SK-N-SH (cell line): ENCODE measurements around the gene ABCG1. TPM values are rescaled to one million over a fixed set of nuclear protein-coding genes. Genes with fewer than 3 reads are reported as not detected.

Experiments
- CTCF ChIA-PET: fragments of 300-600, 350-600 bp; formaldehyde crosslinking; extraction: SDS; loops from one replicate; lab custom pipeline; 2021; lab: Yijun Ruan, JAX
- POLR2A ChIA-PET: fragments of 350-600 bp; sonication (Branson Sonifier 250); formaldehyde crosslinking; extraction: SDS; loops from one replicate; lab custom pipeline; 2020; ENCODE audit warnings: antibody characterized with exemption, inconsistent platforms; lab: Yijun Ruan, JAX
- DNase-seq: peaks from one replicate; pipeline ENCODE4 v3.0.0; 2012
- H2AFZ ChIP-seq: fragments of 200-600 bp; sonication (generic); 2 replicates; pipeline ENCODE4 v1.8.1; 2016; ENCODE audit warnings: antibody characterized with exemption, mild to moderate bottlenecking, low read depth
- H3F3A ChIP-seq: fragments of 200-600 bp; sonication (generic); replicated peaks from 2 replicates; pipeline ENCODE3; 2016; ENCODE audit warnings: antibody characterized with exemption, mild to moderate bottlenecking; ENCODE audit not compliant: insufficient read depth
- H3K27ac ChIP-seq, 2 experiments: fragments of 200-500 bp in 1 of 2; fragments of 200-600 bp in 1 of 2; sonication (Bioruptor generic) in 1 of 2; sonication (generic), shearing (Covaris generic) in 1 of 2; 2 replicates each; pipeline versions ENCODE4 v1.5.1 to v1.6.1; 2014 to 2016; ENCODE audit warnings: low read depth in 2 of 2, inconsistent platforms in 1 of 2, low read length in 1 of 2, mild to moderate bottlenecking in 1 of 2, mixed read lengths in 1 of 2
- H3K27me3 ChIP-seq: fragments of 200-600 bp; sonication (generic), shearing (Covaris generic); 2 replicates; pipeline ENCODE4 v1.6.1; 2016; ENCODE audit warnings: mixed run types; ENCODE audit not compliant: insufficient read depth
- H3K36me3 ChIP-seq, 2 experiments: fragments of 200-500 bp in 1 of 2; fragments of 200-600 bp in 1 of 2; sonication (Bioruptor generic) in 1 of 2; sonication (generic) in 1 of 2; replicated peaks in 1 of 2; 2 replicates each; pipeline versions ENCODE3 to v1.5.1; 2014 to 2016; ENCODE audit warnings: low read length in 1 of 2, mild to moderate bottlenecking in 1 of 2; ENCODE audit not compliant: insufficient read depth in 2 of 2, control insufficient read depth in 1 of 2
- H3K4me1 ChIP-seq, 2 experiments: fragments of 200-500 bp in 1 of 2; fragments of 200-600 bp in 1 of 2; sonication (Bioruptor generic) in 1 of 2; sonication (generic), shearing (Covaris generic) in 1 of 2; 2 replicates each; pipeline versions ENCODE4 v1.5.1 to v1.6.1; 2014 to 2016; ENCODE audit warnings: low read depth in 1 of 2, low read length in 1 of 2, mixed run types in 1 of 2; ENCODE audit not compliant: insufficient read depth in 2 of 2, control insufficient read depth in 1 of 2
- H3K4me2 ChIP-seq: fragments of 200-600 bp; sonication (generic), shearing (Covaris generic); 2 replicates; pipeline ENCODE4 v1.6.1; 2017; ENCODE audit warnings: mixed run types
- H3K4me3 ChIP-seq, 2 experiments: fragments of 200-500 bp in 1 of 2; fragments of 200-600 bp in 1 of 2; sonication (Bioruptor generic) in 1 of 2; sonication (generic), shearing (Covaris generic) in 1 of 2; 2 replicates each; pipeline versions ENCODE4 v1.5.1 to v1.8.1; 2014 to 2016; ENCODE audit warnings: low read depth in 2 of 2, inconsistent platforms in 1 of 2, low read length in 1 of 2, mild to moderate bottlenecking in 1 of 2, mixed read lengths in 1 of 2, moderate library complexity in 1 of 2
- H3K79me2 ChIP-seq: fragments of 200-600 bp; sonication (generic); 2 replicates; pipeline ENCODE4 v1.8.1; 2017; ENCODE audit warnings: mild to moderate bottlenecking; ENCODE audit not compliant: insufficient read depth
- H3K9ac ChIP-seq: fragments of 200-600 bp; sonication (generic); 2 replicates; pipeline ENCODE4 v1.6.1; 2017; ENCODE audit warnings: mixed run types
- H3K9me2 ChIP-seq: fragments of 200-600 bp; sonication (generic); 2 replicates; pipeline ENCODE4 v1.6.1; 2017; ENCODE audit warnings: mixed run types
- H3K9me3 ChIP-seq: fragments of 200-600 bp; sonication (generic); 2 replicates; pipeline ENCODE4 v1.6.1; 2017; ENCODE audit warnings: mixed run types, mild to moderate bottlenecking, moderate library complexity
- H4K20me1 ChIP-seq: fragments of 200-600 bp; sonication (generic); 2 replicates; pipeline ENCODE4 v1.6.1; 2017; ENCODE audit warnings: mild to moderate bottlenecking, mixed run types; ENCODE audit not compliant: insufficient read depth
- EZH2phosphoT487 ChIP-seq: fragments of 200-600 bp; sonication (generic); IDR thresholded peaks from 2 replicates; pipeline ENCODE4 v1.6.1; 2017; ENCODE audit warnings: low read depth, mixed run types, mild to moderate bottlenecking, antibody characterized with exemption, moderate library complexity, borderline replicate concordance
- WGBS: methylation state at CpG from one replicate; pipeline ENCODE4 v1.1.6; 2017; ENCODE audit warnings: low lambda C conversion rate; 5-methylcytosine and 5-hydroxymethylcytosine counted together
- polyA plus RNA-seq, 3 experiments: library from polyadenylated mRNA; depleted of rRNA; stranded (reverse); fragments of >200 nt; gene quantifications; 2 replicates each; pipeline ENCODE4 v1.2.3, GENCODE V29; 2012
- TF ChIP-seq, protein P1 (sequence below): IDR thresholded peaks from 2 replicates; pipeline ENCODE4 v1.4.0; 2012; ENCODE audit warnings: low read depth, borderline replicate concordance

Gene ABCG1
- polyA plus RNA-seq, 1 of the 3 experiments (the other 2 are of a cell fraction): 0.07 TPM

DNA sequence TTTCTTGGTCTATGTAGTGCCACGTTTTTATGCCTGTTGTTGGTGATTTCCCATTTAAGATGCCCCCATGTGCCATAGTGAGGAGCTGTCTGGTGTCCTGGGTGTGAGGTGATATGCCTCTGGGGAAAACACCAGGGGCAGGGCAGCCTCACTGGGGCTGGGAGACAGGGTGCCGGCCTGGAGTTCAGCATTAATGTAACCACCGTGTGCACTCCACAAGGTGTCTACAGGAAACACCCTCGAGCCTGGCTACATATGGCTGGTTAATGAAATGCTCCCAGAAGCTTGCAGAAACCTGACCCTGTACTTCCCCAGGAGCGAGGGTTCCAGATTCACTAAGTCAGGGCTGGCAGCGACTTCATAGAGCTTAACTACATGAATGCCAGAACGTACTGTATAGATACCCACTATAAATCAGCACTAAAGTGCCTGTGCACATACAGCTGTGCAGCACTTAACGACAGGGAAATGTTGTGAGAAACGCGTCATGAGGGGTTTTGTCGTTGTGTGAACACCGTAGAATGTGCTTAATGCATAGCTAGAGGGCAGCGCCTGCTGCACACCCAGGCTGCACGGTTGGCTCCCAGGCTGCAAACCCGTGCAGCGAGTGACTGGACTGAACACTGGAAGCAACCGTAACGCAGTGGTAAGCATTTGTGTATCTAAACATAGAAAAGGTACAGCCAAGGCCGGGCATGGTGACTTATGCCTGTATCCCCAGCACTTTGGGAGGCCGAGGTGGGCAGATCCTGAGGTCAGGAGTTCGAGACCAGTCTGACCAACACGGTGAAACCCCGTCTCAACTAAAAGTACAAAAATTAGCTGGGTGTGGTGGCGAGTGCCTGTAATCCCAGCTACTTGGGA lies 121.5 kb downstream of the ABCG1 start:
- DNase-seq: no peak
- no peak overlapping the region for H3K4me3 ChIP-seq
- H3K9ac ChIP-seq: no peak overlapping the region
- no peaks in the 10 kb centered on the region for H3K9me2 ChIP-seq
- H3K79me2 ChIP-seq: no peaks in the 10 kb centered on the region
- H2AFZ ChIP-seq: no peak overlapping the region
- 60% methylated on average over 18 of the region's 24 CpGs for WGBS
- ChIA-PET CTCF (interaction anchor here (1.4 kb wide), 2 partner anchors 30 to 38 kb away, joined by 3 to 4 read pairs; no protein-coding TSS in a partner anchor), POLR2A (interaction anchor here (0.7 kb wide), 1 partner anchor 106 kb away, joined by 3 read pairs; no protein-coding TSS in a partner anchor)
- no peaks in the 10 kb centered on the region for H3F3A ChIP-seq
- no peaks in the 10 kb centered on the region for H3K27me3 ChIP-seq
- no peak overlapping the region for H3K4me2 ChIP-seq
- TF ChIP-seq, protein P1, sequence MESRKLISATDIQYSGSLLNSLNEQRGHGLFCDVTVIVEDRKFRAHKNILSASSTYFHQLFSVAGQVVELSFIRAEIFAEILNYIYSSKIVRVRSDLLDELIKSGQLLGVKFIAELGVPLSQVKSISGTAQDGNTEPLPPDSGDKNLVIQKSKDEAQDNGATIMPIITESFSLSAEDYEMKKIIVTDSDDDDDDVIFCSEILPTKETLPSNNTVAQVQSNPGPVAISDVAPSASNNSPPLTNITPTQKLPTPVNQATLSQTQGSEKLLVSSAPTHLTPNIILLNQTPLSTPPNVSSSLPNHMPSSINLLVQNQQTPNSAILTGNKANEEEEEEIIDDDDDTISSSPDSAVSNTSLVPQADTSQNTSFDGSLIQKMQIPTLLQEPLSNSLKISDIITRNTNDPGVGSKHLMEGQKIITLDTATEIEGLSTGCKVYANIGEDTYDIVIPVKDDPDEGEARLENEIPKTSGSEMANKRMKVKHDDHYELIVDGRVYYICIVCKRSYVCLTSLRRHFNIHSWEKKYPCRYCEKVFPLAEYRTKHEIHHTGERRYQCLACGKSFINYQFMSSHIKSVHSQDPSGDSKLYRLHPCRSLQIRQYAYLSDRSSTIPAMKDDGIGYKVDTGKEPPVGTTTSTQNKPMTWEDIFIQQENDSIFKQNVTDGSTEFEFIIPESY: no peak
- H3K36me3 ChIP-seq: no peaks in the 10 kb centered on the region
- H3K4me1 ChIP-seq: no peaks in the 10 kb centered on the region
- no peaks in the 10 kb centered on the region for H3K9me3 ChIP-seq
- H3K27ac ChIP-seq: no peak overlapping the region
- H4K20me1 ChIP-seq: no peaks in the 10 kb centered on the region

GRCh38 chr21:42341776-42342542 lies 123.0 kb downstream of the ABCG1 start:
- no peak for TF ChIP-seq EZH2phosphoT487
- TF ChIP-seq, protein P1: no peak
- no peak overlapping the region for H3K27ac ChIP-seq
- POLR2A ChIA-PET: no interaction called here
- no peaks in the 10 kb centered on the region for H3F3A ChIP-seq
- WGBS: 53% methylated on average over 15 of the region's 15 CpGs
- H3K36me3 ChIP-seq: no peaks in the 10 kb centered on the region
- no peaks in the 10 kb centered on the region for H3K9me3 ChIP-seq
- H3K9me2 ChIP-seq: no peaks in the 10 kb centered on the region
- H3K4me3 ChIP-seq: no peak overlapping the region
- H3K27me3 ChIP-seq: no peaks in the 10 kb centered on the region
- DNase-seq: no peak
- no peaks in the 10 kb centered on the region for H3K4me1 ChIP-seq
- no peak overlapping the region for H3K9ac ChIP-seq
- H3K4me2 ChIP-seq: no peak overlapping the region
- no peak overlapping the region for H2AFZ ChIP-seq
- CTCF ChIA-PET: no interaction called here
- H4K20me1 ChIP-seq: no peaks in the 10 kb centered on the region
- no peaks in the 10 kb centered on the region for H3K79me2 ChIP-seq
